Kidney epithelial cell (primary cell): ENCODE measurements around the gene ATXN2. TPM values are rescaled to one million over a fixed set of nuclear protein-coding genes. Genes with fewer than 3 reads are reported as not detected.
A peak's percentile ranks its signal among the peaks of the same experiment; 100 is the strongest.

Source experiments
- DNase-seq: peaks from one replicate; pipeline ENCODE4 v3.0.0-alpha.2; 2010; ENCODE audit warnings: low read depth
- H3K27me3 ChIP-seq: 2 replicates; pipeline ENCODE4 v1.6.0; 2011; ENCODE audit warnings: low read length; ENCODE audit not compliant: control insufficient read depth, insufficient read depth
- H3K36me3 ChIP-seq: 2 replicates; pipeline ENCODE4 v1.5.1; 2011; ENCODE audit warnings: low read length; ENCODE audit not compliant: control insufficient read depth, insufficient read depth
- H3K4me3 ChIP-seq: 2 replicates; pipeline ENCODE4 v1.5.1; 2011; ENCODE audit warnings: low read depth, mild to moderate bottlenecking, control low read depth, low read length
- total RNA-seq: library from RNA; depleted of rRNA; stranded (reverse); fragments of >200 nt; gene quantifications from 2 replicates; pipeline ENCODE4 v1.2.3, GENCODE V29; 2015
- TF ChIP-seq, protein P1 (sequence below): IDR thresholded peaks from 2 replicates; pipeline ENCODE4 v1.5.1; 2011; ENCODE audit warnings: mild to moderate bottlenecking, moderate library complexity, low read length, control low read depth, inconsistent platforms; ENCODE audit not compliant: insufficient read depth, poor library complexity, severe bottlenecking

The ATXN2 gene
- total RNA-seq, 1 donor from 2014 or later, result 26.3 TPM

DNA sequence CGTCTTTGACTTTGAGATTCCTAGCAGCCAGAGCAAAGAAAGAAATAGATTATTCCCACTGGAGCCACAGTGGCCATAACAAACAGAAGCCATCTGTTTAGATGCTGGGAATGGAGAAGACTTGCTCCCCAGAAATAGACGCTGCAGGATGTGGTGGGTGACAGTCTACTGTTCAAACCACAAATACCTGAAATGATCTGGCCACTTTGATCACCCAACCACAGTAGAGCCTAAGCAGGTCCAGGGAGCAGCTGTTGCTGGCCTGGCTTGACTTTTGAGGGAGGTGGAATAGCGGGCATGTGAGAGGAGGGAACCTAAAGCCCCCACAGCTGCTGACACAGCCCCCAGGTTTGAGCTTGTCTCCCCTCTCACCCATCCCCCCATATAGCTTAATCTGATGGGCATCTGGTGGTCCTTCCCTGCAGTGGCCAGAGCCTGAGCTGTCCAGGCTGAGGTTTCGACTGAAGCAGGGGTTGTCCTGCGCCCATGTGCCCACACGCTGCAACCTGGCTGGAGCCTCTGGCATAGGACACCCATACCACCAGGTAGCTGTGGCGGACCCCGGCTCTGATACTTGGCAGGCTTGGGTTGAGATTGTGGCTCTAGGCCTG lies 154.7 kb downstream of the ATXN2 start:
- no peak for DNase-seq
- no peak overlapping the region for H3K4me3 ChIP-seq
- H3K36me3 ChIP-seq, result peaks cover 4% of the 10 kb centered on the region
- H3K27me3 ChIP-seq, result no peaks in the 10 kb centered on the region
- TF ChIP-seq, protein P1, sequence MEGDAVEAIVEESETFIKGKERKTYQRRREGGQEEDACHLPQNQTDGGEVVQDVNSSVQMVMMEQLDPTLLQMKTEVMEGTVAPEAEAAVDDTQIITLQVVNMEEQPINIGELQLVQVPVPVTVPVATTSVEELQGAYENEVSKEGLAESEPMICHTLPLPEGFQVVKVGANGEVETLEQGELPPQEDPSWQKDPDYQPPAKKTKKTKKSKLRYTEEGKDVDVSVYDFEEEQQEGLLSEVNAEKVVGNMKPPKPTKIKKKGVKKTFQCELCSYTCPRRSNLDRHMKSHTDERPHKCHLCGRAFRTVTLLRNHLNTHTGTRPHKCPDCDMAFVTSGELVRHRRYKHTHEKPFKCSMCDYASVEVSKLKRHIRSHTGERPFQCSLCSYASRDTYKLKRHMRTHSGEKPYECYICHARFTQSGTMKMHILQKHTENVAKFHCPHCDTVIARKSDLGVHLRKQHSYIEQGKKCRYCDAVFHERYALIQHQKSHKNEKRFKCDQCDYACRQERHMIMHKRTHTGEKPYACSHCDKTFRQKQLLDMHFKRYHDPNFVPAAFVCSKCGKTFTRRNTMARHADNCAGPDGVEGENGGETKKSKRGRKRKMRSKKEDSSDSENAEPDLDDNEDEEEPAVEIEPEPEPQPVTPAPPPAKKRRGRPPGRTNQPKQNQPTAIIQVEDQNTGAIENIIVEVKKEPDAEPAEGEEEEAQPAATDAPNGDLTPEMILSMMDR, result no peak

DNA sequence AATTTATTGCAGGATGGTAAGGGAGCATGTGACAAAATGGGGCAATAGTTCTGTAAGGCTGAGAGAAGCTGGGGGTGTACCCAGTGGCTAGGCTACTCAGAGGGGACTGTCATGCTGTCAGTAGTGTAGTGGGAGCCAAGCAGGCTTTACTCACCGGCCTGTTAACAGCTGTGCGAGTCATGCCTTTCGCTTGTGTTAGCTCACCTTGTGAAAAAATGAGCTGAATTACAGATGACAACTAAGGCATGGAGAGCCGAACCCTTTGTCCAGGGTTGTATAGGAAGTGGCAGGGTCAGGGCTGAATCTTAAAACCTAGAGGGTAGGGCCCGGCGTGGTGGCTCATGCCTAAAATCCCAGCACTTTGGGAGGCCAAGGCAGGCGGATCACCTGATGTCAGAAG lies 155.5 kb downstream of the ATXN2 start:
- H3K36me3 ChIP-seq, result peaks cover 4% of the 10 kb centered on the region
- TF ChIP-seq, protein P1, result no peak
- H3K4me3 ChIP-seq, result no peak overlapping the region
- DNase-seq, result peak; percentile 67
- no peaks in the 10 kb centered on the region for H3K27me3 ChIP-seq

DNA sequence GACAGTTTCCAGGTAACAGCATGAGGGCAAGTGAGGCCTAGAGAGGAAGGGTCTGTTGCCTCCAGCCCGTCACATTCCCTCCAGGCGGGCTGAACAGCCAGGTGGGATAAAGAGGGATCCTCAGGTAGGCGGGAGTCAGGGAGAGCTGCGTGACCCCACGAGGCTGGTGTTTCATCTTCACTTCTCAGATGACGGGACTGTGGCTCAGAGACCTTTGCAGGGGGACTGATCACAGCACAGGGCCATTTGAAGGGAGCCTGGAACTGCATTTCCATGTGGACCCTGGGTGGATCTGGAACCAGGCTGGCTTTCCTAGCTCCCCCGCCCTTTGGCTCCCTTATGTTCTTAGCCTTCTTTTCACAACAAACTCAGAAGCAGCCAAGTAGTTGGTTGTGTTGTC lies 156.0 kb downstream of the ATXN2 start:
- H3K36me3 ChIP-seq, result peaks cover 4% of the 10 kb centered on the region
- no peak overlapping the region for H3K4me3 ChIP-seq
- H3K27me3 ChIP-seq, result no peaks in the 10 kb centered on the region
- DNase-seq, result no peak
- TF ChIP-seq, protein P1, result no peak

DNA sequence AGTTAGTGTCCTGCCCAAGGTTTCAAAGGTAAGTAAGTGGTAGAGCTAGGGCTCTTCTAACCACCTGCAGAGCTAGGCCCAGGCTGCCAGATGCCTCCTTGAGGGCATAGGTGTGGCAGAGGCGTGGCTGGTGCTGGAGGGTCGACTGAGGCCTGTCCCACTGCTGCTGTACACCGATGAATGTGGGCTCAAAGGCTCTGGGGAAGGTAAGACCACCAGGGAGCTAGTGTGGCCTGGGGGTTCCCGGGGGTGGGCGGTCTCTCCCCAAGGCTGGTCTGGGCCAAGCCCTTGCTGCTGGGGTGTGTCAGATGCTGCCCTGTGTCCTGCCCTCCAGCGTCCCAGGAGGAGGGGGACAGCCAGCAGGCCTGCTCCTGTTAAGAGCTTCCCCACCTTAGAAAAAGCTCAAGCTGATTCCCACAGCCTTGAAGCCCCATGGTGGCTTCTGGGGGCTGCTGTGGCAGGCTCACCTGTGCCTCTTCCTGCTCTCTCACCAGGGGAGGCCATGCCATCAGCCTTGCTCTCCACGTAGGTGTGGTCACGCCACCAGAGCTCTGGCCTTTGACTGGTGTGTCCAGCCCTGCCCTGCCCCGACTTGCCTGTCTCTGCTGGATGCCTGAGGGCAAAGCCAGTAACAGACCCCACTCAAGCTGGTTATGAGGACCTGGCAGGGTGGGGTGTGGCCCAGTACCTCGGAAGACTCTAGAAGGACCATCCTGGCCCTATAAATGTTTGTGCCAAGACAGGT lies 156.6 kb downstream of the ATXN2 start:
- TF ChIP-seq, protein P1, result no peak
- H3K36me3 ChIP-seq, result peaks cover 3% of the 10 kb centered on the region

DNA sequence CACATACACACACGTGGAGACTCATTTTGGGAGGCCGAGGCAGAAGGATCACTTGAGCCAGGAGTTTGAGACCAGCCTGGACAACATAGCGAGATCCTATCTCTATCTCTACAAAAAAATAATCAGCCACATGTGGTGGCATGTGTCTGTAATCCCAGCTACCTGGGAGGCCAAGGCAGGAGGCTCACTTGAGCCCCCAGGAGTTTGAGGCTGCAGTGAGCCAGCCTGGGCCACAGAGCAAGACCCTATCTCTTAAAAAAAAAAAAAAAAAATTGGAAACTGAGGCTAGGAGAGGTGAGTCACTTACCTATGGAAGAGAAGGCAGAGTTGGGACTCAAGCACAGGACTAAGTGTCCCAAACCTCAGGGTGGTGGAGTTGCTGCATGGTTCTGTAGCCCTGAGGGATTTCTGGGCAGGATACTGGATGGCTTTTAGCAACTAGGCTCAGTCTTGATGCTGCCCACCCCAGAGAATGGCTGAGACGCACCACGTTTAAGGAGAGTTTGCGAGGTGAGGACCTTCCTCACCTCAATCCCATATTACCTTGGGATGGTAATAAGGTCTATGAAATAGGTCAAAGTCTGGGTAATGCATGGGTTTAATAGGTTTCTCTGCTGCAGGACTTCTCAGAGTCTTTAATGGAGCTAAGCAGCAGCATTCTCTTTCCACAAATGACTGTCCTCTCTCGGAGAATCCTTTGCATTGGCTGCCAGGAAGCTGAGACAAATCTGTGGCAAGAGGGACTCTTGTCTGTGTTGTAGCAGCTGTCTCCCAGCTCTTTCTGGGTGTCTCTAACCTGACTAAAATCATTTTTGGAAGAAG lies 157.8 kb downstream of the ATXN2 start:
- DNase-seq, result no peak
- H3K36me3 ChIP-seq, result peaks cover 3% of the 10 kb centered on the region

More for the DNA sequence above, 156.6 kb downstream of the ATXN2 start:
- H3K27me3 ChIP-seq, result no peaks in the 10 kb centered on the region
- DNase-seq, result no peak
- H3K4me3 ChIP-seq, result no peak overlapping the region

More for the DNA sequence above, 157.8 kb downstream of the ATXN2 start:
- Histone ChIP-seq H3K4me3 (no peak overlapping the region), H3K27me3 (no peaks in the 10 kb centered on the region)
- TF ChIP-seq, protein P1, result no peak
